CD4-positive, CD25-positive, alpha-beta regulatory T cell (primary cell): ENCODE results near the gene GRAP. TPM values are rescaled to one million over a fixed set of nuclear protein-coding genes. Genes with fewer than 3 reads are reported as not detected.

Source experiments
- ATAC-seq, 2 donors: fragments of 150-1000 bp; cut with Tn5 transposase; one replicate each; pipeline ENCODE4 v1.10.0; 2021; ENCODE audit warnings: low read depth in 2 of 2, moderate number of reproducible peaks in 2 of 2, moderate library complexity in 1 of 2
- DNase-seq, 3 donors: peaks; one replicate each; pipeline versions ENCODE4 v3.0.0 to v3.0.0-alpha.2; 2012 to 2022; ENCODE audit warnings: mixed read lengths in 1 of 3
- H3K27ac ChIP-seq: one replicate; pipeline ENCODE4 v1.7.0; 2013; ENCODE audit warnings: mild to moderate bottlenecking, low read length; ENCODE audit not compliant: insufficient read depth, poor library complexity, severe bottlenecking
- H3K27me3 ChIP-seq: one replicate; pipeline ENCODE4 v1.7.0; 2013; ENCODE audit warnings: low read length; ENCODE audit not compliant: control insufficient read depth, insufficient read depth
- H3K36me3 ChIP-seq: one replicate; pipeline ENCODE4 v1.7.0; 2013; ENCODE audit warnings: mild to moderate bottlenecking, low read length, moderate library complexity; ENCODE audit not compliant: control insufficient read depth, insufficient read depth
- H3K4me1 ChIP-seq: 2 replicates; pipeline ENCODE4 v1.7.0; 2013; ENCODE audit warnings: mild to moderate bottlenecking, low read length; ENCODE audit not compliant: insufficient read depth, control insufficient read depth, poor library complexity, severe bottlenecking
- H3K4me3 ChIP-seq: one replicate; pipeline ENCODE4 v1.7.0; 2013; ENCODE audit warnings: low read depth, mild to moderate bottlenecking, low read length, moderate library complexity
- H3K9me3 ChIP-seq, 2 experiments: 1 replicate in 1 of 2; 2 replicates in 1 of 2; pipeline ENCODE4 v1.7.0; 2013; ENCODE audit warnings: low read length in 2 of 2, mild to moderate bottlenecking in 1 of 2, moderate library complexity in 1 of 2; ENCODE audit not compliant: control insufficient read depth in 2 of 2
- H3K27ac Mint-ChIP-seq, 3 donors: one replicate each; pipeline ENCODE4 v1.8.0; 2020 to 2022; ENCODE audit warnings: mild to moderate bottlenecking in 3 of 3, mixed read lengths in 3 of 3, moderate library complexity in 2 of 3
- H3K27me3 Mint-ChIP-seq: one replicate; pipeline ENCODE4 v1.8.0; 2022; ENCODE audit warnings: mild to moderate bottlenecking, mixed read lengths
- H3K36me3 Mint-ChIP-seq: one replicate; pipeline ENCODE4 v1.8.0; 2020; ENCODE audit warnings: mixed read lengths
- H3K4me1 Mint-ChIP-seq, 4 donors: one replicate each; pipeline ENCODE4 v1.8.0; 2020 to 2022; ENCODE audit warnings: mixed read lengths in 4 of 4, mild to moderate bottlenecking in 1 of 4
- H3K4me3 Mint-ChIP-seq, 4 donors: one replicate each; pipeline ENCODE4 v1.8.0; 2020 to 2022; ENCODE audit warnings: mild to moderate bottlenecking in 4 of 4, mixed read lengths in 4 of 4, moderate library complexity in 3 of 4
- H3K9me3 Mint-ChIP-seq, 7 donors: one replicate each; pipeline ENCODE4 v1.8.0; 2020 to 2022; ENCODE audit warnings: mixed read lengths in 7 of 7, mild to moderate bottlenecking in 3 of 7, moderate library complexity in 2 of 7
- polyA plus RNA-seq, 4 donors: library from polyadenylated mRNA; unstranded; fragments of 300-500 nt; fragmentation: Illumina TruSeq; gene quantifications; one replicate each; pipeline ENCODE4 v1.2.3, GENCODE V29; 2021
- total RNA-seq: library from RNA; stranded (reverse); gene quantifications from one replicate; pipeline ENCODE4 v1.2.3, GENCODE V29; 2022

GRAP gene
- total and polyA plus RNA-seq, 5 donors from 2014 or later = 34.5 to 77.5 (median 62.1) TPM

DNA sequence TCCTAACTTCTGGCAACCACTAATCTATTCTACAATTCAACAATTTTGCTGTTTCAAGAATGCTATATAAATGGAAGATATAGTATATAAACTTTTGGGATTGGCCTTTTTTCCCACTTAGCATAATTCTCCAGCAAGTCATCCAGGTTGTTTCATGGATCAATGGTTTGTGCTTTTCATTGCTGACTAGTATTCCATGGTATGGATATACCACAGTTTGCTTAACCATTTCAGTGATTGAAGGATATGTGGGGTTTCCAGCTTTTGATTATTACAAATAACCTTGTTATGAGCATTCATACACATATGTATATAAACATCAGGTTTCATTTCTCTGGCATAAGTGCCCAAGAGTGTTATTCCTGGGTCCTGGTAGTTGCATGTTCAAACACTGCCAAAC is 40.1 kb downstream of the GRAP start:
- no peaks in the 10 kb centered on the region for H3K9me3 Mint-ChIP-seq

DNA sequence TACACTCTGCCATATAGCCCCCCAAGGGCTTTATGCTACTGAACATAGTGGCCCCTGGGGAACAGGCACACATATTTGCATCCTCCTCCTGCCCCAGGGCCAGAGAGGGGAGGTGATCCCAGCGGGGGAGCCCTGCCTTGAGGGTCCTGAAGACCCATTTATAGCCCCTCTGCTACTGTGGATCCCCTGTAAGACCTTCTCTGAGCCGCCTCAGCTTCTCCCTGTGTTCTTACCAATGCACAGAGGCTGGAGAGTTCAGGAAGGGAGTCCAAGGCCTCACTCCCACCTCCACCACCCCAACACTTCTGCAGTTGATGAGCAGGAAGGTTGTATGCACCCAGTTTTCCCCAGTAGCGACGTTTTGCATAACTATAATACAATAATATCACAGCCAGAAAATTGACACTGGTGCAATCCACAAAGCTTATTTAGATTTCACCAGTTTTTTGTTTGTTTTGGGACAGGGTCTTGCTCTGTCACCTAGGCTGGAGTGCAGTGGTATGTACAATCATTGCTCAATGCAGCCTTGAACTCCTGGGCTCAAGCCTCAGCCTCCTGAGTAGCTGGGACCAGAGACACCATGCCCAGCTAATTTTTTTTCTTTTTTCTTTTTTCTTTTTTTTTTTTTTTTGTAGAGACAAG is 40.8 kb downstream of the GRAP start:
- H3K4me3 Mint-ChIP-seq = peak overlapping the region; percentile 63 to 88 (median 74)

More for the DNA sequence above, 40.1 kb downstream of the GRAP start:
- no peak for DNase-seq
- Mint-ChIP-seq H3K36me3 (no peaks in the 10 kb centered on the region), H3K27ac (peak overlapping the region; percentile 56 to 89 (median 82)), H3K4me3 (peak overlapping the region in 2 of 4 donors; percentile 53 to 68), H3K4me1 (peaks cover 0 to 32% (median 20%) of the 10 kb centered on the region in 4 donors), H3K27me3 (no peaks in the 10 kb centered on the region)
- Histone ChIP-seq H3K27ac (no peak overlapping the region), H3K36me3 (no peaks in the 10 kb centered on the region), H3K4me1 (peaks cover 28% of the 10 kb centered on the region), H3K27me3 (no peaks in the 10 kb centered on the region), H3K9me3 (no peaks in the 10 kb centered on the region), H3K4me3 (no peak overlapping the region)
- no peak for ATAC-seq

DNA sequence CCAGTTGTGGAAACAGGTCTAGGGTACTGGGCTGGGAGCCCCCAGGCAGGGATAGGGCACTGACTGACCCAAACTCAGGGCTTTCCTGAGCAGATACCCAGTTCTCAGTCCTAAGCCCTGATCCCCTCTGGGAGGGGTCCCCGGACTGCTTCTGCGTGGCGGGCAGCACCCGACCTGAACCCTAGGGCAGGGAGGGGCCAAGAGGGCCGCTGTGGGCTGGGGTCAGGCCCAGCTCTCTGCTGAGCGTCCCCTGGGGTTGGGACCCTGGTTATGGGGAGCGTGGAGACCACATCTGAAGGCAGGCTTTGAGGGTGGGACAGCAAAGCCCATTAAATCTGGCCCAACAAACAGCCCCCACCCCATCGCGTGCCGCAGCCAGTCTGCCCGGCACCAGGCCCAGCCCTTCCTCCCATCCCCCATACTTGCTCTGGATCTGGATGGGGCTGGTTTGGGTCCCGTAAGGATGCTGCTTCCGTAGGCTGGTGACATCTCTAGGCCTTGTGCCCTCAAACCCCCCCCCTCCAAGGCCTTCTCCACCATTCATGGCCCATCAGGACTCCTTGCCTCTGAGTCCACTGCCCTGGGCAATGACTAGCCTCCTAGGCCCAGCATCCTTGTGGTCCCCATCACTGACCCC is 41.5 kb downstream of the GRAP start:
- ATAC-seq (no peak), DNase-seq (no peak)
- H3K27me3 Mint-ChIP-seq = no peaks in the 10 kb centered on the region

More for the DNA sequence above, 40.8 kb downstream of the GRAP start:
- Mint-ChIP-seq H3K4me1 (peaks cover 0 to 34% (median 24%) of the 10 kb centered on the region in 4 donors), H3K9me3 (no peaks in the 10 kb centered on the region), H3K27me3 (no peaks in the 10 kb centered on the region), H3K36me3 (no peaks in the 10 kb centered on the region), H3K27ac (peak overlapping the region; percentile 82 to 89 (median 85))
- H3K4me3 ChIP-seq = no peak overlapping the region
- peak overlapping the region; percentile 51 for H3K27ac ChIP-seq
- H3K27me3 ChIP-seq = no peaks in the 10 kb centered on the region
- H3K9me3 ChIP-seq = no peaks in the 10 kb centered on the region
- no peak for ATAC-seq
- DNase-seq = no peak
- H3K4me1 ChIP-seq = peaks cover 36% of the 10 kb centered on the region
- H3K36me3 ChIP-seq = peaks cover 7% of the 10 kb centered on the region

DNA sequence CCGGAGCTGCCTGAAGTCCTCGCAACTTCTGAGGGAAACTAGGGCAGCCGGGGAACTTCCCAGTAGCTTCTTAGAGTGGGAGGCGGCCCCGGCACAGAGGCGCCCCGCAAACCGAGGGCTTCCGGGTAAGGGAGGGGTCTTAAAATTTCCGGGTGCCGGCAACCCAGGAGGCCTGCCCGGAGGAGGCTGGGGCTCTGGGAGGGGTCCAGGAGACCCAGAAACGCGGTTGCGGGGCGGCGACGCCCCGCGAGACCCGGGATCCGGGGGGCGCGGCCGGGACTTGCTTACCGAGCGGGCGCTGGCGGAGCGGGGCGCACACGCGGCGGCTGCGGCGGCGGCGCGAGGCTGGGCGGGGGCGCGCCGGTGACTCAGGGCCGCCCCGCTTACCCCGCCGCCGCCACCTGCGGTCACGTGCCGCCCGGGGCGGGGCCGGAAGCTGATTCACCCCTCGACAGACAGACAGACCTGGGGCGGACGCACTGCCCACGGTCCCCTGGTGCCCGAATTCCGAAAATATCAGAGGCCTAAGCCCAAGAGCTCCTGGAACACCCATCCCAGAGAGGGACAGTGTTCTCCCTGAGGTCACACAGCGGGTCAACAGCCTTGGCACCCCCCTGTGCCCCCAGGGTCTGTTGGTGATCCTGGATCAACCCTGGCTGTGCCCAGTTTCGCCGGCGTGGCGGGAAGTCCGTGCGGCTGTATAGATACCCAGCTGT is 42.2 kb downstream of the GRAP start, which contains the start of gene FAM83G:
TSS of gene FAM83G (minus strand) at position 344 of the 716 bp plus-strand sequence. CDS start 723 bp downstream, outside the sequence.
- peak within 1 kb of the TSS; percentile 55 for H3K4me3 ChIP-seq
- DNase-seq = peak; percentile 72 to 88 (median 84)
- peaks cover 0 to 41% (median 25%) of the 10 kb centered on the region in 4 donors for H3K4me1 Mint-ChIP-seq
- H3K27ac Mint-ChIP-seq = peak within 1 kb of the TSS; percentile 89 to 93 (median 89)
- H3K36me3 Mint-ChIP-seq = no peaks in the 10 kb centered on the region
- H3K36me3 ChIP-seq = peaks cover 7% of the 10 kb centered on the region
- no peaks in the 10 kb centered on the region for H3K27me3 ChIP-seq
- no peaks in the 10 kb centered on the region for H3K9me3 Mint-ChIP-seq
- H3K9me3 ChIP-seq = no peaks in the 10 kb centered on the region
- H3K27me3 Mint-ChIP-seq = no peaks in the 10 kb centered on the region
- peak within 1 kb of the TSS; percentile 75 to 95 (median 92) for H3K4me3 Mint-ChIP-seq
- peaks cover 42% of the 10 kb centered on the region for H3K4me1 ChIP-seq
- H3K27ac ChIP-seq = peak within 1 kb of the TSS; percentile 85
- ATAC-seq = peak; percentile 86 to 87

More for the DNA sequence above, 41.5 kb downstream of the GRAP start:
- H3K27me3 ChIP-seq = no peaks in the 10 kb centered on the region
- no peaks in the 10 kb centered on the region for H3K9me3 ChIP-seq
- peak overlapping the region; percentile 85 for H3K27ac ChIP-seq
- no peaks in the 10 kb centered on the region for H3K9me3 Mint-ChIP-seq
- peaks cover 0 to 39% (median 27%) of the 10 kb centered on the region in 4 donors for H3K4me1 Mint-ChIP-seq
- peak overlapping the region; percentile 75 to 88 (median 78) for H3K4me3 Mint-ChIP-seq
- H3K27ac Mint-ChIP-seq = peak overlapping the region in 2 of 3 donors; percentile 85 to 89
- H3K4me1 ChIP-seq = peaks cover 42% of the 10 kb centered on the region
- H3K4me3 ChIP-seq = peak overlapping the region; percentile 32
- peaks cover 7% of the 10 kb centered on the region for H3K36me3 ChIP-seq
- H3K36me3 Mint-ChIP-seq = no peaks in the 10 kb centered on the region

DNA sequence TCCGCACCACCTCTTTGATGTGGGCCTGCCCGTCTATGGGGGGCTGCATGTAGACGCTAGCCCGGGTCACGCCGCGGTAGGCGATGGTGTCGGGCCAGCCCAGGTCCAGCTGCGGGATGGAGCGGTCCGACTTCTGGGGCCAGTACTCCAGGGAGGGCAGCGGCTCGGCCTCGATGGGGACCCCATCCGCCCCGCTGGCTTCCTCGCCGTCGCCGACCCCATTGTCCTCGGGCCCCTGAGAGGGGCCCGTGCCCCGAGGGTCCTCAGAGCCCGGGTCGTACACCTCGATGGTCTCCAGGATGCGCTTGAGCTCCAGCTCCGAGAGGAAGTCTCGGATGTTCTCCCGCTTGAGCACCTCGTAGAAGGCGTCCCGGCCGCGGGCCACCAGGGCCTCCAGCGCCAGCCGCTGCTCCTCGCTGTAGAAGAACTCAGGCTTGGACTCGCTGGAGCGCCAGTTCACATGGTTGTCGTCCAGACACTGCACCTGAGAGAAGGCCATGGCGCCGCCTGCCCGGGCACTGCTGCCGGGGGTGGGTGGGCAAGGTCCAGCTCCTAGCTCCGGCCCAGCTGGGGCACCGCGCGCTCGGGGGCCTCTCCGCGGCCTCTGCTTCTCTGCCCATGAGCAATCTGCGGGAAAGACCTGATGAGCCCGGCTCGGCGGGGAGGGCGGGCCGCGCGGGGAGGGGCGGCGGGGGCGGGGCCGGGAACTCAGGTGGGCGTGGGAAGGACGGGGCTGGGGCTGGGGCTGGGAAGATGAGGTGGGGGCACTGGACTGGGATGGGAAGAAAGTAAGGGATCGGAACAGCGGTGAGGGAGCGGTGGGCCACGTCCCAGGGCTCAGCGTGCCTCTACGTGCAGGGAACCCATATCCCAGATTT is 43.0 kb downstream of the GRAP start:
- Mint-ChIP-seq H3K27me3 (no peaks in the 10 kb centered on the region), H3K4me3 (peak overlapping the region; percentile 75 to 95 (median 92)), H3K36me3 (no peaks in the 10 kb centered on the region), H3K4me1 (peaks cover 0 to 41% (median 24%) of the 10 kb centered on the region in 4 donors), H3K9me3 (no peaks in the 10 kb centered on the region), H3K27ac (peak overlapping the region; percentile 68 to 93 (median 89))
- Histone ChIP-seq H3K27me3 (no peaks in the 10 kb centered on the region), H3K36me3 (peaks cover 7% of the 10 kb centered on the region), H3K9me3 (no peaks in the 10 kb centered on the region), H3K4me3 (peak overlapping the region; percentile 55), H3K27ac (peak overlapping the region; percentile 76), H3K4me1 (peaks cover 42% of the 10 kb centered on the region)
- ATAC-seq = peak in 1 of 2 donors; percentile 9
- DNase-seq = peak in 2 of 3 donors; percentile 29 to 45

DNA sequence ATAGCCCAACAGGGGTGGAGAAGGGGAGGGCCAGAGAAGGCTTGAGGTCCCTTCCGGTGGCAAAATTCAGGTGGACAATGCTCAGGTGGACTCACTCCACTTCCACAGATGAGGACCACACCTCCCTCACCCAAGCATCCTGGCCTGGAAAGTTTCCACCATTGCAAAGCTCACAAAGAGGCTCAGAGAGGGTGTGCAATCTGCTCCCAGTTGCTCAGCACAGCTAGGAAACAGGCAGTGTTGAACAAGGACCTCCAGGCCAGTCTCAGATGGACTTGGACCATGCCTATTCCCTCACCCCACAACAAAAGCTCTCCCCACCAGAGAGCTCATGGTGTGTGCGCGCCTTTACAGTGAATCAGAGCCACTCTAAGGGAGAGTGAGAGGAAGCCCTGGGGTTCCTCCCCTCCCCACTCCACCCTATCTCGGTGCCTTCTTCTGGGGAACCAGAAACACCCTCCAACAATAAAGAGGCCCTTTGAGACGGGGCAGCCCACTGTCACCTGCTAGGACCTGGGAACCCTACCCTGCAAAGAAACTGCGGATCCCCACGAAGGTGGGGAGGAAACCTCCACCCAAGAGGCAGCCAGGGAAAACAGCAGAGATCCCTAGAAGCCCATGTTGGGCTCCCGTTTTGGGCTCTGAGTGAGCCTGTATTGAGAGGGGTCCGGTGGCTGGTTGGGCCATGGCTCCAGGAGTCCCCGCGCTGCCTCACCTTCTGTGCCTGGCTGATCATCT is 43.8 kb downstream of the GRAP start:
- Mint-ChIP-seq H3K36me3 (no peaks in the 10 kb centered on the region), H3K4me3 (peak overlapping the region; percentile 75 to 93 (median 91)), H3K9me3 (no peaks in the 10 kb centered on the region), H3K4me1 (peaks cover 0 to 41% (median 24%) of the 10 kb centered on the region in 4 donors), H3K27me3 (no peaks in the 10 kb centered on the region), H3K27ac (peak overlapping the region in 2 of 3 donors; percentile 59 to 68)
- Histone ChIP-seq H3K27ac (peak overlapping the region; percentile 27), H3K4me1 (peaks cover 42% of the 10 kb centered on the region), H3K9me3 (no peaks in the 10 kb centered on the region), H3K27me3 (no peaks in the 10 kb centered on the region), H3K36me3 (peaks cover 7% of the 10 kb centered on the region), H3K4me3 (peak overlapping the region; percentile 54)
- DNase-seq (peak in 1 of 3 donors; percentile 57), ATAC-seq (peak; percentile 22 to 23)
